Activated T-cell treated with anti-CD3 and anti-CD28 coated beads for 24 hours (primary cell): ENCODE results near the gene RAMP1.

Source experiments
- DNase-seq: peaks from one replicate; pipeline ENCODE4 v3.0.0-alpha.2; 2020; ENCODE audit warnings: low read depth

Gene RAMP1

GRCh38 chr2:237895544-237896506, 36.4 kb downstream of the RAMP1 start:
- DNase-seq = no peak

- DNase-seq = no peak
Measured at GRCh38 chr2:237896507-237896892, 37.1 kb downstream of the RAMP1 start.

DNA sequence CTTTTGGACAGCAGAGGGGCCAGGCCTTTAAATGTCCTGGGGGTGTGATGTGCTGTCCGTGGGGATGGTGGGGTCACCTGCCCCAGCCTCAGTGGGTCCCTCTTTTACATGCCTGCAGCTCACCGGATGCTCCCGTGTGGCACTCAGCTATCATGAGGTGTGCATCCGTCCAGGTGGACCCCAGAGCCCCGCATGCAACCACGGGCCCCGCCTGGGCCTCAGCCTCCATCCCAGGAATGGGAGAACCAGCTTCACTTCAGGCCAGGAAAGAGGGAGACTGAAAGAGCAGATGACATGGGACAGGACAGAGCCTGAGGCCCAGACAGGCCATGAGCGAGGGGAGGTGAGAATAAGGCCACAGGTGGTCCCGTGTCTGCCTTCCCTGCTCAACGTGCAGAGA, 37.5 kb downstream of the RAMP1 start:
- no peak for DNase-seq

GRCh38 chr2:237898057-237898414, 38.6 kb downstream of the RAMP1 start:
- DNase-seq = no peak

DNA sequence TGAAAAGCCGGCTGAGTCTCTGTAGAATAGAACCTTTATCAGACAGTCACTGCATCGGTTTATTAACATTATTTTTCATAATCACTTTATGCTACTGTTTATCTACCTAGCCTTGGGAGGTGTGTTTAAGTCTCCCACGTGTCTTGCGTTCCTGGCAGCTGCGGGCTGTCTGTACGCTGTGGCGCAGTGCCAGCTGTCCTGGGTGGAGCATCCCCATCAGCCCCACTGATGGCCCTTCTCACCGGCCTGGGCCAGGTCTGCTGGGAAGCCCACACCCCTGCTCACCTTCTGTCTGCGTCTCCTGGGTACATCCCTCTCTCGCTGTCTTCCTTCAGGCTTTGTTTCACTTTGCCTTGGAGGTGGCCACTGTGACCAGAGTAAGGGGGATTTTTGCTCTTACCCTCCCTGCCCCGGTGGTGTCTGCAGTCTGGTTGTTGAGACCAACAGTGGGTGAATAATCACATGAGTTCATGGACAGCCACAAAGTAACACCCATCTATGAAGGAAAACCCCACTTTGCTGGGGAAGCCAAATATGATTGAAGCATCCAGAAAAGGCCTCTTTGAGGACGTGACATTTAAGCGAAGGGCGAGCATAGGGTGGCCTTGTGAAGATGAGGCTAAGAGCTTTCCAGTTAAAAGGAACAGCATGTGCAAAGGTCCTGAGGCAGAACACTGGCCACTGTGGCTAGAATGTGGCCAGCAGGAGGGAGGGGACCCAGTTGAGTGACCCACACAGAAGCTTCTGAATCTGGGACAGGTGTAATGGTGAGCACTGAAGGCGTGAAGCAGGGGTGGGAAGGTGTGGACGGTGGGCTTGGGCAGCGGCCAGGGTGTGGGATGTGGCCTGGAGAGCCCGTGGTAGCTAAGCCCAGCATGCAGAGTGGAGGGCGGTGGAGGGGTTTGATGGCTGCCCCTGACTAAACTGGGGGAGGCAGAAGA, 41.7 kb downstream of the RAMP1 start:
- DNase-seq = no peak

GRCh38 chr2:237901932-237902850, 42.8 kb downstream of the RAMP1 start:
- DNase-seq = no peak

DNA sequence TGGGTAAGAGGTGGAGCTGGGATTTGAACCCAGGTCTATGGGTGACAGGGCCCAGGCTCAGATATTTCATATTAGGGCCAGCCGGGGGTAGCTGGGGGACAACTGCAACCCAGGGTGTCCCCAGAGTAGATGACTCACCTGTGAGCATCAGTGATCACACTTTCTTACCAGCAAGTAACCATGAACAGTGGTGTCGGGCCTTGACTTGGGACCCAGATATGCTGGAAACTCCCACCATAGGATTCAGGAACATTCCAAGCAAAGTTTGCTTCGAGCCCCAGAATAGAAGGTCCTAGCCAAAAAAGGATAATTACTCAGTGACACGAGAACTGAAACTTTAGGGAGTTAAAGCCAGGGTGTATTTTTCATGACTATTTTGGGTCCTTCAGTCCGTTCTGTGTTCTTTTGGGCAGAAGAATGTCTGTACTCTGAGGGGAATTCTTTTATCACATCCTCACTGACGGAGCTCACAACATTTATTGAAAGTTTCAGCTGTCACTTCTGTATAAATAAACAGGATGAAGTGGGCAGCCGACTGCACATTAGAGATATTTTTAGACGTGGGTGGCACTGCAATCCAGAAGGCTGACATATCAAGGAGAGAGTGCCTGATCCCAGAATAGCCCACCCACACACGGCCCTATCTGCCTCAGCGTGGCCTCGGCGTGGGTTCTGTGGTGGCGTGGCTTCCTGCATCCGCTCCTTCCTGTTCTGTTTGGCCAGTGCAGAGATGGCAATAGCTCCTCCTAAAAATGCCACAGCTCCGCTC, 45.6 kb downstream of the RAMP1 start:
- no peak for DNase-seq

- no peak for DNase-seq
Measured at GRCh38 chr2:237907144-237907543, 47.7 kb downstream of the RAMP1 start.

- no peak for DNase-seq
Measured at GRCh38 chr2:237909075-237909695, 49.8 kb downstream of the RAMP1 start.

DNA sequence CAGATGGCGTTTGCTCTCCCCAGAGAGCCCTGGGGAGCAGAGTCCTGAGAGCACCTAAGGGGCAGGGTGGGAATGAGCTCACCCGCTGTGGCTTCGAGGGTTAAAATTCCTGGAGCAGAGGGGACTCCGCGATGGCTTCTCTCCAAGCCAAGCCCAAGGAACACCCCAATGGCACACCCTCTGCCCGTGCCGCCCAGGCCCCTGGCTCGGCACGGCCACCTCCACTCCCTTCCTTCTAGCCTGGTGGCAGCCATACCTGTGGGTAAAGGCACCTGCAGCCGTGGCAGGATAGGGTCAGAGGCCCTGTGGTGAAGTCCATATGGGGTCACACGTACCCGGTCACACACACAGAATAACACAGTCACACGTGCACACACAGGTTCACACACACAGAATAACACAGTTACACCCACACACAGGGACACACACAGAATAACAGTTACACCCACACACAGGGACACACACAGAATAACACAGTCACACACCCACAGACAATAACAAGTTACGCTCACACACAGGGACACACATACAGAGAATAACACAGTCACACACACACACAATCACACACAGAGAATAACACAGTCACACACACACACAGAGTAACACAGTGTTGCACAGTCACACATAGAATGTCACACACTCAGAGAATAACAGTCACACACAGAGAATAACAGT, 50.5 kb downstream of the RAMP1 start:
- DNase-seq = no peak

- no peak for DNase-seq
Measured at GRCh38 chr2:237910576-237911362, 51.3 kb downstream of the RAMP1 start.

- no peak for DNase-seq
Measured at GRCh38 chr2:237911363-237912017, 52.1 kb downstream of the RAMP1 start.

GRCh38 chr2:237912271-237913192, 53.1 kb downstream of the RAMP1 start:
- DNase-seq = no peak

DNA sequence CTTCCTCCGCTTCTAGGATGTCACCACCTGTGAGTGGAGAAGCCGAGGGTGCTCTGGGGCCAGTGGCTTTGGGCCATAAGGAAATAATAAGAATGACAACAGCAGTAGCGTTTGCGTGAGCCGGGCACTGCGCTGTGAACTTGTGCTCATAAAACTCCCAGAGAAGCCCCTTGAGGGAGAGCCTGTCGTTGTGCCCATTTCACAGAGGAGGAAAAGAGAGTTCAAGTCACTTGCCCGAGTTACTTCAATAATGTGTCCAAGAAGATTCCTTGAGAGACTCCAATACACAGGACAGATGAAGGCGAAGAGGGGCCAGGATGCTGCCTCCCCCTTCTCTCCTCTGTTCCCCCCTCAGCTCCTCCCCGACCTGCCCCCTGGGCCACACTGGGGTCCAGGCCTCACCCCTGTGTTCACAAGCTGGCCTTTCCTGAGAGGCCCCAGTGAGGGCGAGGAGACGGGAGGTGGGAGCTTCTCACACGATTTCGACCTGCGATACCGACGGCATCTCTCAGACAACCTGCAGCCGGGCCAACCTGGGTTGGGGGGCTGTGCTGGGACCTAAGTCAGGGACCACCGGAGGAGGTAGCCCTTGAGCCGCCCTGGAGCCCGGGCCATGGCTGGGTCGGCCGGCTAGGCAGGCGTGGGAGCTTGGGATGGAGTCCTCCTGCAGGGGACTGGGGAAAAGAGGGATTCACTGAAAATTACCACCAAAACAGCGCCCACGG, 53.9 kb downstream of the RAMP1 start:
- no peak for DNase-seq

DNA sequence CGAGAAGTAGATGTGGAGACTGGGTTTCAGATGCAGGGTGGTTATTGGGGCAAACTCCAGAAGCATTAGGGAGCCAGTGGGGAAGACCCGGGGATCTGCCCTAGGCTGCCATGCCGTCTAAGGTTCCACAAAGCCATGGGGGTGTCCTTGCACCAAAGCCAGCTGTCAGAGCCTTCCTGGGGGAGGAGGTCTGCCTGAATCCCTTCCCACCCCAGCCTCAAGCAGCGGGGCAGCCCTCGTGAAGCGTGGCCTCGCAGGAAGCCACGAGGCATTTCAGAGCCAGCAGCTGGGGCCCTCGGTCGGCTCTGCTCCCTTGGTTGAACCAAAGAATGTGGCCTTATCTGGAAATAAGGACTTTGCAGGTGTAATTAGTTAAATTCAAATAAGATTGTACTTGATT, 56.2 kb downstream of the RAMP1 start:
- no peak for DNase-seq

DNA sequence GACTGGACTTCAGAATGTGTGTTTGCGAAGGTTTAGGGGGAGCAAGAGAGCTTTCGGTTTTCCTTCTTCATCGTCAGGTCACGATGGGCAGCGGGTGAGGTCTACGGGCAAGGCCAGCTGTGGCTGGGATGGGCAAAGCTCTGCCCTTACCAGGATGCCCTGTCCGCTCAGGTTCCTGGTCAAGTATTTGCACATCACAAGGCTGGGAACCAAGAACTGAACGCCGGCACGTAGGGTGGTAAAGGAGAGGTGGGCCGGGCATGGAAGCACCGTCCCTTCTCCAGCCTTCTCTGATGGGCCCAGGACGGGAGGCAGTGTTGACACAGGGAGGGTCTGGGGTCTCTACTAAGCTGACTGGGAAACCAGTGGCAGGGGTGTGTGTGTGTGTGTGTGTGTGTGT, 56.9 kb downstream of the RAMP1 start:
- DNase-seq = no peak
